ENCODE data around the gene GJB3.

DNA sequence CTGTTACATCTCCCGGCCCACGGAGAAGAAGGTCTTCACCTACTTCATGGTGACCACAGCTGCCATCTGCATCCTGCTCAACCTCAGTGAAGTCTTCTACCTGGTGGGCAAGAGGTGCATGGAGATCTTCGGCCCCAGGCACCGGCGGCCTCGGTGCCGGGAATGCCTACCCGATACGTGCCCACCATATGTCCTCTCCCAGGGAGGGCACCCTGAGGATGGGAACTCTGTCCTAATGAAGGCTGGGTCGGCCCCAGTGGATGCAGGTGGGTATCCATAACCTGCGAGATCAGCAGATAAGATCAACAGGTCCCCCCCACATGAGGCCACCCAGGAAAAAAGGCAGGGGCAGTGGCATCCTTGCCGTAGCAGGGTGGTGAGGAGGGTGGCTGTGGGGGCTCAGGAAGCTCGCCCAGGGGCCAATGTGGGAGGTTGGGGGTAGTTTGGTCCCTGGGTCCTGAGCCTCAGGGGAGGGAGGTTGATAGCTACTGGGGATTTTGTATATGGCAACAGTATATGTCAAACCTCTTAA is 19.2 kb upstream of the GJB3 start:
- TF ChIP-seq EZH2 (IDR thresholded peaks at IDR 0.05; ENCODE audit: low read length), result no peak
- TF ChIP-seq, protein P1, sequence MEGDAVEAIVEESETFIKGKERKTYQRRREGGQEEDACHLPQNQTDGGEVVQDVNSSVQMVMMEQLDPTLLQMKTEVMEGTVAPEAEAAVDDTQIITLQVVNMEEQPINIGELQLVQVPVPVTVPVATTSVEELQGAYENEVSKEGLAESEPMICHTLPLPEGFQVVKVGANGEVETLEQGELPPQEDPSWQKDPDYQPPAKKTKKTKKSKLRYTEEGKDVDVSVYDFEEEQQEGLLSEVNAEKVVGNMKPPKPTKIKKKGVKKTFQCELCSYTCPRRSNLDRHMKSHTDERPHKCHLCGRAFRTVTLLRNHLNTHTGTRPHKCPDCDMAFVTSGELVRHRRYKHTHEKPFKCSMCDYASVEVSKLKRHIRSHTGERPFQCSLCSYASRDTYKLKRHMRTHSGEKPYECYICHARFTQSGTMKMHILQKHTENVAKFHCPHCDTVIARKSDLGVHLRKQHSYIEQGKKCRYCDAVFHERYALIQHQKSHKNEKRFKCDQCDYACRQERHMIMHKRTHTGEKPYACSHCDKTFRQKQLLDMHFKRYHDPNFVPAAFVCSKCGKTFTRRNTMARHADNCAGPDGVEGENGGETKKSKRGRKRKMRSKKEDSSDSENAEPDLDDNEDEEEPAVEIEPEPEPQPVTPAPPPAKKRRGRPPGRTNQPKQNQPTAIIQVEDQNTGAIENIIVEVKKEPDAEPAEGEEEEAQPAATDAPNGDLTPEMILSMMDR (optimal IDR thresholded peaks at IDR 0.05 in 1 of 3, IDR thresholded peaks at IDR 0.05 in 1 of 3, conservative IDR thresholded peaks at IDR 0.05 in 1 of 3; ENCODE audit: extremely low read depth in 1 of 3, insufficient read depth in 2 of 3, low read length in 3 of 3), result no peak

Data from keratinocyte (primary cell).